HG03108 (cell line): ENCODE results near the gene CD79A.

ENCODE experiments used
- ATAC-seq: cut with Tn5 transposase; IDR thresholded peaks from one replicate; pipeline ENCODE4 v1.9.1; 2021; ENCODE audit warnings: moderate library complexity; ENCODE audit not compliant: unreplicated experiment

CD79A gene

DNA sequence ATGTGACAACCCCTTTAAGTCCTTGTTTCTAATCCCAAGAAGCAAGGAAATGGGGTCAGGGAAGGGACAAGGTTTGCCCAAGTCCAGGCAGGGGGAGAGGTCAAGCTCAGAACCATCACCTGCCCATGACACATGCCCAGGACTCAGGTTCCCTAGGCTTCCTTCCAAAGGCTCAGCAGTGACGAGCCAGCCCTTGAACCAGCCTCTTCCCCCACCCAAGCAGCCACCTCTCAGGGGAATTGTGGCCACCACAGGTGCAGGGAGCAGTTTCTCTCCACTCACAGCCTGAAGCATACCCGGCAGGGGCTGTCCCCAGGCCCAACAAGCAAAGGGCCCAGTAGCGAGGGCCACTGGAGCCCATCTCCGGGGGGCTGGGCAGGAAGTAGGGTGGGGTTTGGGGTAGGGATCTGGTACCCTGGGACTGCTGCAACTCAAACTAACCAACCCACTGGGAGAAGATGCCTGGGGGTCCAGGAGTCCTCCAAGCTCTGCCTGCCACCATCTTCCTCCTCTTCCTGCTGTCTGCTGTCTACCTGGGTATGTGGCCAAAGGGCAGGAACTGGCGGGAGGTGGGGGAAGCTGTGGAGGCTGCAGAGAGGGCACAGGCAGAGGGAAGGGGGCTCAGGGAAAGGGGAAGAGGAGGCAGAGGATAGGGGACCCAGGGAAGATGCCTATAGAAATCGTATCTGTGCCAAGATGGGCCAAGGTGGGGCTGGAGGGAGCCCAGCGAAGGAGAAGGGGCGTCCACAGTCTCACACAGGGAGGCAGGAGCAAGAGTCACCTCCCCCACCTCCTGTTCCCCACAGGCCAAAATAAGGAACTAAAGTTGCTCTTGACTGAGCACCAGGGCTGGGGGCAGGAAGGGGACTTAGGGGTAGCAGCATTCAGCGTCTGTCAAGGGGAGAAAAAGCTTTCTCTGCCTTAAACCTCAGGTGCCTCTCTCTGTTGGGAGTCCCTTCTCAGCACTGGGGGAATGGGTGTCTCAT is at the start of gene CD79A:
Gene CD79A (plus strand): TSS at position 433 of the 986 bp plus-strand sequence. CDS start 26 bp downstream, at position 459.
- ATAC-seq = peak; percentile 63

DNA sequence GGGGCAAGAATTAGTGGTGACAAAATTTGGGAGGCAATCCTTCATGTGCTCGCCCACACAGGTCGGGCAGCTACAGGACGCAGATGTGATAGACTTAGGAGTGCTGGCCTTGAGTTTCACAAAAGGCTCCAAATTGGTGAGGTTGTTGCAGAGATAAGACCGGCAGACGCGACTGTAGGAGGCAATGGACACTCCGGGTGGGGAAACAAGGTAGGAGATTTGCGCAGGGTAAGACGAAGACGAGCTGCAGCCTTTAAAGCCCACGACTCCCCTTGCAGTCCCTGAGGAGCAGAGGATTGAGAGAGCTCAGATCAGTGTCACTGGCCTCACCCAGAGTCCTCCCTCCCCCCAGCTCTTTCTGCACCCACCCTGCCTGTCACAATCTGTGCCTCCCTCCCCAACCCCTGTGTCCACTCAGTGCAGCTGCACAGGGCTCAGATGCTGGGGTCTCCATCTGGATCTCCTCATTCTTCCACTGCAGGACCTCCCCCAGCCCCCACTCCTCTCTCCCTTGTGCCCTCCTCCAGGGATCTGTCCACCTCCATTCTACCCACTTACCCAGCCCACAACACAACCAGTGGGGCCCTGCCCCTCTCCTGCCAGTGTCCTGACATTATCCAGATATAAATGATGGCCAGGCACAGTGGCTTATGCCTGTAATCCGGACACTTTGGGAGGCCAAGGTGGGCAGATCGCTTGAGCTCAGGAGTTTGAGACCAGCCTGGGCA is 38.9 kb upstream of the CD79A start:
- ATAC-seq = no peak

DNA sequence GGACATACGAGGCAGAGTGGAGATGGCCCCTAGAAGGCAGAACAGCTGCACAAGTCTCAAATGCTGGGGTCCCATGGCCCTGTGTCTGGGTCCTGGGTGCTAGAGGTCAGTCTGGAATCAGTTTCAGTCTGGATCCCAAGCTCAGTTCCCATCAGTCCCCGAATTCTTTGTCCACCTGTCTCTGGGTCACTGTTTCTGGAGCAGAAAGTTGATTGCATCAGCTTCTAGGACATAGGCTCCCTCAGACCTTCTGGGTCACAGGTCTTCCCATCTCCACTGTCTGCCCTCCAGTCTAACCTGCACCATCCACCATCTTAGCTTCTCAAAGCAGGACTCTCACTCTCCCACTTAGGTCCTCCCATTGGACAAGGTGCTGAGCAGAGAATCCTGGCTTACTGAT is 37.9 kb upstream of the CD79A start:
- ATAC-seq = no peak

GRCh38 chr19:41843371-41843770 is 33.7 kb upstream of the CD79A start:
- ATAC-seq = no peak

GRCh38 chr19:41844601-41845000 is 32.5 kb upstream of the CD79A start, which contains the start of gene LYPD4:
LYPD4 (minus strand) TSS chr19:41844683; CDS start chr19:41839285, 5,398 bp downstream.
- no peak for ATAC-seq

GRCh38 chr19:41845001-41845050 is 32.3 kb upstream of the CD79A start, which contains the start of gene DMRTC2:
DMRTC2 (plus strand) TSS chr19:41845042; CDS start chr19:41847429, 2,387 bp downstream.
- no peak for ATAC-seq

DNA sequence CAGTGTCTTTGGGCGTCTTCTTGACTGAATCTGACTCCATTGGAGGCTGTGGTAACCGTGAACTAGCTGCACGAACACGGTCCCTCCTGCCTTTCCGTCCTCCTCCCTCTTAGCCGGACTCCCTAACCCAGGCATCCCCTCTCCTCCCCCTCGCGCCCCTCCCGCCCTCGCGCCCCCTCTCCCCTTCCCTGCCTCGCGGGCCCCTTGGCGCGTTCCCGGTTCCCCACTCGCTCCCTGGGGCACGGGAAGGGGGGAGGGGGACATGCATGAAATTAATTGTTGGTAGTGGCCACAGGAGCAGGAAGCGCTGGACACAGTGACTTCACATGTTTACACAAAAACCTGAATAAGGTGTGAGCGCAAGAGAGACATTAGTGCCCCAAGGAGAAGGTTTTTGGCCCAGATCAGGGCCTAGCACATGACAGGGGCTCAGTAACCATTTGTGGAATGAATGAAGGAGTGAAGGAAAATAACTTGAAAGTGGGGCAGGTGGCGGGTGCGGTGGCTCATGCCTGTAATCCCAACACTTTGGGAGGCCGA is 32.0 kb upstream of the CD79A start:
- ATAC-seq = no peak

DNA sequence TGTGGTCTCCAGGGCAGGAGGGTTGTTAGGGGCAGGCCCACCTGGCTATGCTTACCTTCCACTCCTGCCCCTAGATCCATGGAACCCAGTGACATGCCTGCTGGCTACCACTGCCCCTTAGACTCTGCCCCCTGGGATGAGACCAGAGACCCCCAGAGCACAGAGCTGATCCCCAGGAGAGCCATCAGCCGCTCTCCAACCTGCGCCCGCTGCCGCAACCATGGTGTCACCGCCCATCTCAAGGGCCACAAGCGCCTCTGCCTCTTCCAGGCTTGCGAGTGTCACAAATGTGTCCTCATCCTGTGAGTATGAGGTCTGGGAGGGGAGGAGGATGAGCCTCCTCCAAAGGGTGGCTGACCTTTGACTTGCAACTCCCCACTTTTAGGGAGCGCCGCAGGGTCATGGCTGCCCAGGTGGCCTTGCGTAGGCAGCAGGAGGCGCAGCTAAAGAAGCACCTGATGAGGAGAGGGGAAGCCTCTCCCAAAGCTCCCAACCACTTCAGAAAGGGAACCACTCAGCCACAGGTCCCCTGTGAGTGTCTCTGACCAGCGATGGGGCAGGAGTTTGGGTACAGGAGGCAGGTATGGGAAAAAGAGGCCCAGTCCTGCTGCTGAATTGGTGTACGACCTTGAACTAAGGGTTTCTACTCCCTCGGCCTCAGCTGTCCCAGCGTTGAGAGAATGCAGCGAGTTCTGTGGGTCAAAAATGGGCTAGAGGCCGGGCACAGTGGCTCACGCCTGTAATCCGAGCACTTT is 29.6 kb upstream of the CD79A start:
- no peak for ATAC-seq

DNA sequence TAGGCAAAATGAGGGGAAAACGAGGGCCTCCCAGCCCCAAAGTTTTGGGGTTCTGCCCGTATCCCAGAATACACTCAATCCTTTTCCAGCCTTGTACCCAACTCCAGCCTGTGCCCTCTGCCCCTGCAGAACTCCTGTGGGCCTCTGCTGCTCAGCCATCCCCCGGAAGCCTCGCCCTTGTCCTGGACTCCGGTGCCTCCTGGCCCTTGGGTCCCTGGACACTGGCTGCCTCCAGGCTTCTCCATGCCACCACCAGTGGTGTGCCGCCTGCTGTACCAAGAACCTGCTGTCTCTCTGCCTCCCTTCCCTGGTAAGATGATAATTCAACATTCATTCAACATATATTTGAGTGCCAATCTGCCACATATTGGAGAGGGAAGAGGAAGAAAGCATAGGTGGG is 28.4 kb upstream of the CD79A start:
- no peak for ATAC-seq

- ATAC-seq = no peak
These were observed 28.0 kb upstream of the CD79A start for GRCh38 chr19:41849067-41849466.

GRCh38 chr19:41850381-41850780 is 26.7 kb upstream of the CD79A start:
- ATAC-seq = no peak

DNA sequence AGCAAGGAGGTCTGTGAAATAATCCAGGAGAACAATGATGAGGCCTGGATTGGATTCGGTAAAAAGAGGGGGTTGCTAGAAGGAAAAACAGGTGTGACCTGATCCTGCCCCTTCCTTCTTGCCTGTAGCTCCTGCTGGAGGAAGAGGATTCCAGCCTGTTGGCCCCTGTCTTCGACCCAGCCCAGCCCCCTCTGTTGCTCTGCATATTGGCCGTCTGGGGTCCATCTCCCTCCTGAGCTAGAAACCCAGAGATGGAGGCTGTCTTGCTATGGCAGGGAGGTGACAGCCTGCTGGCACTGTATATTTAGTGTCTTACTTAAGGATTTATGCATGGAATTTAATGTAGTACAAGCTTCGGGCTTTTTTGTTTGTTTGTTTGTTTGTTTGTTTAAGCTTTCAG is 25.6 kb upstream of the CD79A start:
- ATAC-seq = no peak

DNA sequence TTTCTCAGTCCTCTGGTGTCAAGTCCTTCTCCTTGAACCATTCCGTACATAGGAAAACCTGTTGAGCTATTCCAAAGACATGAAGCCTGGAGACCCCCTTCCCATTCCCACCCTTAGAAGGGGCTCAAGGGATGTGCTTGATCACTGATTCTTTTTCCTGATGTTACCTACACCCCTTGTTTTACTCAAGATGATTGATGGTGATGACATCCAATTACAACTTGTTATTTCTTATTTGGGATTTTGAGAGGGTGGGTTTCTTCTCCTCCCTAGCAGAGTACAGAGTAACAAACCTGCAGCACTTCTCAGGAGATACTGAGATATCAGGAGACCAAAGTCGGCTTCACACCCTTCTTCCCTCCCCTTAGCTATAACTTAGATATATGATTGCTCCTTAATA is 23.7 kb upstream of the CD79A start:
- no peak for ATAC-seq

DNA sequence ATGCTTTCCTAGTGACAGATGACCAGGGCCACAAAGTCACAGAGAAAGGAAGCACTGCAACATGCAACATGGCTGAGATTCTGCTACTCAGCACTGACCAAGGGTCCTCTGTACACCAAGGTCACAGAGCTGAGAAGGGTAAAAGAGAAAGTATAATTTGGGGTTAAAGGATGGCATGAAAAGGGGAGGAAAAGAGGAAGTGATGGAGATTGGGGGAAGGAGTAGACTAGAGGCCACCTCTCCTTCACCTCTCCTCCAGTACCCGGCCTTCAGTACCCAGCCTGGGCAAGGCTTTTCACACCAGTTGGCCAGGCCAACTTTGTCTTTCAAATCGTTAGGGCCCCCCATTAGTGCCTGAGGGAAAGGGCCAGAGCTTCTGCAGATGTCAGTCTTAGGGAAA is 23.3 kb upstream of the CD79A start:
- ATAC-seq = no peak

DNA sequence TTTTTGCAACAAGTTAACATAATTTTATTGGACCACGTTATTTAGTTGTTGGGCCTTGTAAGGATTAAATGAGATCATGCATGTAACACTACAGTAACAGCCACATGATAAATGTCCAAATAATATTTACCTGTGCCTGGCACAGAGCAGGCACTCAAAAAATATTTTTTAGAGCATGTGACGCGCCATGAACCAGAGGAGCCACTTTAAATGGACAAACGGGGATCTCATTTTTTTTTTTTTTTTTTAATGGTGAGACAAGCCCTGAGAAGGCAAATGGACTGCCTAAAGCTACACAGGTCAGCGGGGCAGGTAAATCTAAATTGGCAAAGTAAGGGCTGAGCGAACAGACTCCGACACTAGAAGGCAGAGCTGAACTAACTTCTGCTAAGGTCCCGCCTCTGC is 17.9 kb upstream of the CD79A start:
- no peak for ATAC-seq

DNA sequence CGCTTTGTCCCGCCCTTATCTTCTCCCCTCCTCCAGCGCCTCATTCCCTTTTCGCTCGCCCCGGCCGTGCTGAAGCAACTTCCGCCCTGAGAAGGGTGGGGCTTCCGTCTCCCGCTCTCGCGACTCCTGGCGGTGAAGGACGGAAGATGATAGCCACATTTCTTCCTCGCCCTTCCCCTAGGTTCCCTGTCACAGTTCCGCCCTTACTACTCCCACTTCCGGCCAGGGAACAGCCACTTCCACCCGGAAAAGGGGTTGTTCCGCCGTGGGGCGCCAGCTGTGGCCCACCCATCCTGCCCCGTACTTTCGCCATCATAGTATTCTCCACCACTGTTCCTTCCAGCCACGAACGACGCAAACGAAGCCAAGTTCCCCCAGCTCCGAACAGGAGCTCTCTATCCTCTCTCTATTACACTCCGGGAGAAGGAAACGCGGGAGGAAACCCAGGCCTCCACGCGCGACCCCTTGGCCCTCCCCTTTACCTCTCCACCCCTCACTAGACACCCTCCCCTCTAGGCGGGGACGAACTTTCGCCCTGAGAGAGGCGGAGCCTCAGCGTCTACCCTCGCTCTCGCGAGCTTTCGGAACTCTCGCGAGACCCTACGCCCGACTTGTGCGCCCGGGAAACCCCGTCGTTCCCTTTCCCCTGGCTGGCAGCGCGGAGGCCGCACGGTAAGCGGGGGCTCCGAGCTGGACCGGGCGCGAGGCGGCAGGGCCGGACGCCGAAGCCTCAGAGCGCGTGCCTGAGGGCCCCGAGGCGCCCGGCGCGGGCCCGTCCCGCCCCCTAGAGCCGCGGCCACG is 17.3 kb upstream of the CD79A start, which contains the start of gene RPS19:
Gene RPS19 (plus strand): TSS at position 638 of the 801 bp plus-strand sequence. CDS start 520 bp downstream, outside the sequence.
- peak; percentile 72 for ATAC-seq

DNA sequence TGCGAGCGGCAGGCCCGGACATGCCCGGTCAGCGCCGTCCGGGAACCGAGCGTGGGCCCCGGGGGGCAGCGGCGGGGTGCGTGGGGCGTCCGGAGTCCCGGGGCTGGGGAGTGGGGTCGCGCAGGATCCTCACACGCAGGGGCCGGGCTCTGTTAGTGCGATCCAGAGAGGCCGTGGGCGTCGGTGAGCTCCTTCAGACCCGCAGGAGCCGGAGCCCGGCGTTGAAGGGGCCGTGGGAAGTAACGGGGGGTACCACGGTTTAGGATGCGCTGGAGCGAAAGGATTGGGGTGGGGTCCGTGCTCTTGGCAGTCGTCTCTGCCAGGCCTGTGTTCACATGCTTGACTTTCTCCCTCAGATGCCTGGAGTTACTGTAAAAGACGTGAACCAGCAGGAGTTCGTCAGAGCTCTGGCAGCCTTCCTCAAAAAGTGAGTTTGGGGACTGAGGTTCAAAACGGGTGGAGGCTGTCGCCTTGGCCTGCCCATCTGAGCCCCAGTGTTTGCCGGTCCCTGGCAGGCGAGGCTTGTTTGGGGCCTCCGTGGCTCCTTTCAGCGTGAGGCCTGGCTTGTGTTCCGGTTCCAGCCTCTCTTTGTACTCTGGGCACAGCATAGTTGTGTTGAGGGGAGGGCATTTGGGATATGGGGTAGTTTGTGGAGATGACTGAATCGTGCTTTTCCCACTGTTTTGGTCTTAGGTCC is 16.5 kb upstream of the CD79A start:
- ATAC-seq = no peak

GRCh38 chr19:41861116-41861768 is 15.8 kb upstream of the CD79A start:
- ATAC-seq = no peak

DNA sequence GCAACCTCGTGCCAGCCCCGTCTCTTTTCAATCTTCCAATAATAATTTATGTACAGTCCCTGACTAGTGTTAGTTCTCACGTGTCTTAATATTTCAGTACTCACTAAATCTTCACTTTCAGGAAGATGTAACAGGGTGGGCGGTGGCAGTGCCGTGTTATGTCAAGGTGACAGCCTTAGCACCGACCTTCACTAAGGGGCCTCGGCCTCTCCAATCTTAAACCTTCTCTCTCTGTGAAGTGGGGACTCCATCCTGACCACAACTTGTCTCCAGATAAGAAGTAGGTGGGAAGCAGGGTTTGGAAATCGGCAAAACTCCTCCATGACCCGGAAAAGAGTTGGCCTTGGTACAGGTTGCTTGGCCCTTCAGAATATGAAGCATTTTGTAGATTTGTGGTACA is 15.2 kb upstream of the CD79A start:
- ATAC-seq = no peak
